Neural cell (in vitro differentiated cells): ENCODE results near the gene ENKD1. TPM values are rescaled to one million over a fixed set of nuclear protein-coding genes. Genes with fewer than 3 reads are reported as not detected.

ENCODE experiments used
- H2AFZ ChIP-seq: fragments of 200-600, 300-800 bp; sonication (generic), shearing (Covaris generic); 2 replicates; pipeline ENCODE4 v1.6.0; 2014; ENCODE audit warnings: low read depth, mild to moderate bottlenecking, antibody characterized with exemption, low read length, moderate library complexity
- H3F3A ChIP-seq: fragments of 200-600 bp; shearing (Covaris generic); 2 replicates; pipeline ENCODE4 v1.6.1; 2016; ENCODE audit warnings: mild to moderate bottlenecking, moderate library complexity, mixed read lengths, antibody characterized with exemption, low read length; ENCODE audit not compliant: insufficient read depth, poor library complexity, severe bottlenecking
- H3K27ac ChIP-seq: fragments of 200-600, 300-800 bp; sonication (generic), shearing (Covaris generic); 2 replicates; pipeline ENCODE4 v1.5.1; 2014; ENCODE audit warnings: mild to moderate bottlenecking, low read length, moderate library complexity
- H3K27me3 ChIP-seq: fragments of 300-800, 200-600 bp; sonication (generic), shearing (Covaris generic); 2 replicates; pipeline ENCODE4 v1.6.0; 2014; ENCODE audit warnings: mild to moderate bottlenecking, low read depth, low read length, moderate library complexity; ENCODE audit not compliant: insufficient read depth
- H3K36me3 ChIP-seq: fragments of 300-800, 200-600 bp; sonication (generic), shearing (Covaris generic); 2 replicates; pipeline ENCODE4 v1.5.1; 2014; ENCODE audit warnings: mild to moderate bottlenecking, antibody characterized with exemption, low read length, moderate library complexity; ENCODE audit not compliant: insufficient read depth
- H3K4me2 ChIP-seq: fragments of 300-800, 200-600 bp; sonication (generic), shearing (Covaris generic); 2 replicates; pipeline ENCODE4 v1.6.0; 2014; ENCODE audit warnings: mild to moderate bottlenecking, low read length
- H3K4me3 ChIP-seq: fragments of 300-800, 200-600 bp; sonication (generic), shearing (Covaris generic); 2 replicates; pipeline ENCODE4 v1.5.1; 2014; ENCODE audit warnings: mild to moderate bottlenecking, low read length, moderate library complexity
- H3K79me2 ChIP-seq: fragments of 200-600 bp; shearing (Covaris generic); replicated peaks from 2 replicates; pipeline ENCODE4 v1.6.0; 2014; ENCODE audit warnings: mild to moderate bottlenecking, low read length, moderate library complexity; ENCODE audit not compliant: insufficient read depth
- H3K9ac ChIP-seq: fragments of 300-800, 200-600 bp; sonication (generic), shearing (Covaris generic); 2 replicates; pipeline ENCODE4 v1.6.1; 2016; ENCODE audit warnings: mild to moderate bottlenecking, low read length, mixed read lengths
- H3K9me2 ChIP-seq: fragments of 200-600 bp; shearing (Covaris generic); 2 replicates; pipeline ENCODE4 v1.6.1; 2016; ENCODE audit warnings: mild to moderate bottlenecking, low read length, mixed read lengths; ENCODE audit not compliant: insufficient read depth
- H3K9me3 ChIP-seq: fragments of 200-600, 300-800 bp; sonication (generic), shearing (Covaris generic); 2 replicates; pipeline ENCODE4 v1.6.1; 2016; ENCODE audit warnings: mild to moderate bottlenecking, mixed run types, low read length, moderate library complexity, mixed read lengths
- H4K20me1 ChIP-seq: fragments of 200-600 bp; shearing (Covaris generic); 2 replicates; pipeline ENCODE4 v1.6.1; 2016; ENCODE audit warnings: mild to moderate bottlenecking, mixed run types; ENCODE audit not compliant: insufficient read depth
- EP300 ChIP-seq: fragments of 450-650 bp; conservative IDR thresholded peaks from 2 replicates; pipeline ENCODE4 v1.6.1; 2014; ENCODE audit warnings: antibody characterized with exemption, mild to moderate bottlenecking, moderate library complexity; ENCODE audit not compliant: poor library complexity, severe bottlenecking
- EZH2 ChIP-seq: fragments of 200-600, 300-800 bp; shearing (Covaris generic), sonication (generic); IDR thresholded peaks from 2 replicates; pipeline ENCODE4 v1.6.1; 2014; ENCODE audit warnings: antibody characterized with exemption, low read length, borderline replicate concordance, mild to moderate bottlenecking; ENCODE audit not compliant: insufficient read depth, poor library complexity, severe bottlenecking
- MXI1 ChIP-seq: fragments of 450-650 bp; conservative IDR thresholded peaks from 2 replicates; pipeline ENCODE4 v1.6.1; 2014; ENCODE audit warnings: antibody characterized with exemption, mild to moderate bottlenecking; ENCODE audit not compliant: poor library complexity, severe bottlenecking
- POLR2AphosphoS5 ChIP-seq: IDR thresholded peaks from 2 replicates; pipeline ENCODE4 v1.6.1; 2012
- RAD21 ChIP-seq: fragments of 450-650 bp; conservative IDR thresholded peaks from 2 replicates; pipeline ENCODE4 v1.6.1; 2014; ENCODE audit warnings: antibody characterized with exemption, mild to moderate bottlenecking, moderate library complexity
- SMC3 ChIP-seq: fragments of 450-650 bp; conservative IDR thresholded peaks from 2 replicates; pipeline ENCODE4 v1.6.1; 2014; ENCODE audit warnings: antibody characterized with exemption, mild to moderate bottlenecking, moderate library complexity; ENCODE audit not compliant: poor library complexity
- TAF1 ChIP-seq: IDR thresholded peaks from 2 replicates; pipeline ENCODE4 v1.6.1; 2012; ENCODE audit warnings: low read depth
- polyA plus RNA-seq: library from polyadenylated mRNA; depleted of rRNA; stranded (reverse); fragments of >200 nt; gene quantifications from 2 replicates; pipeline ENCODE4 v1.2.3, GENCODE V29; 2014
- TF ChIP-seq, protein P1 (sequence below): IDR thresholded peaks from 2 replicates; pipeline ENCODE4 v1.6.1; 2012; ENCODE audit warnings: borderline replicate concordance
- TF ChIP-seq, protein P2 (sequence below): fragments of 450-650 bp; IDR thresholded peaks from 2 replicates; pipeline ENCODE4 v1.5.1; 2014; ENCODE audit warnings: antibody characterized with exemption, mild to moderate bottlenecking, moderate library complexity; ENCODE audit not compliant: poor library complexity, severe bottlenecking

Gene ENKD1
- polyA plus RNA-seq, 1 donor from 2014 or later, result 36.6 TPM

GRCh38 chr16:67662653-67663010, 3.9 kb downstream of the ENKD1 start:
- no peaks in the 10 kb centered on the region for H4K20me1 ChIP-seq
- no peak overlapping the region for H3K4me2 ChIP-seq
- H3K9me2 ChIP-seq, result no peaks in the 10 kb centered on the region
- peaks cover 15% of the 10 kb centered on the region for H3K79me2 ChIP-seq
- no peak for TF ChIP-seq POLR2AphosphoS5
- TF ChIP-seq SMC3, result no peak
- no peak for TF ChIP-seq EZH2
- no peak for TF ChIP-seq RAD21
- no peak for TF ChIP-seq EP300
- TF ChIP-seq, protein P1, sequence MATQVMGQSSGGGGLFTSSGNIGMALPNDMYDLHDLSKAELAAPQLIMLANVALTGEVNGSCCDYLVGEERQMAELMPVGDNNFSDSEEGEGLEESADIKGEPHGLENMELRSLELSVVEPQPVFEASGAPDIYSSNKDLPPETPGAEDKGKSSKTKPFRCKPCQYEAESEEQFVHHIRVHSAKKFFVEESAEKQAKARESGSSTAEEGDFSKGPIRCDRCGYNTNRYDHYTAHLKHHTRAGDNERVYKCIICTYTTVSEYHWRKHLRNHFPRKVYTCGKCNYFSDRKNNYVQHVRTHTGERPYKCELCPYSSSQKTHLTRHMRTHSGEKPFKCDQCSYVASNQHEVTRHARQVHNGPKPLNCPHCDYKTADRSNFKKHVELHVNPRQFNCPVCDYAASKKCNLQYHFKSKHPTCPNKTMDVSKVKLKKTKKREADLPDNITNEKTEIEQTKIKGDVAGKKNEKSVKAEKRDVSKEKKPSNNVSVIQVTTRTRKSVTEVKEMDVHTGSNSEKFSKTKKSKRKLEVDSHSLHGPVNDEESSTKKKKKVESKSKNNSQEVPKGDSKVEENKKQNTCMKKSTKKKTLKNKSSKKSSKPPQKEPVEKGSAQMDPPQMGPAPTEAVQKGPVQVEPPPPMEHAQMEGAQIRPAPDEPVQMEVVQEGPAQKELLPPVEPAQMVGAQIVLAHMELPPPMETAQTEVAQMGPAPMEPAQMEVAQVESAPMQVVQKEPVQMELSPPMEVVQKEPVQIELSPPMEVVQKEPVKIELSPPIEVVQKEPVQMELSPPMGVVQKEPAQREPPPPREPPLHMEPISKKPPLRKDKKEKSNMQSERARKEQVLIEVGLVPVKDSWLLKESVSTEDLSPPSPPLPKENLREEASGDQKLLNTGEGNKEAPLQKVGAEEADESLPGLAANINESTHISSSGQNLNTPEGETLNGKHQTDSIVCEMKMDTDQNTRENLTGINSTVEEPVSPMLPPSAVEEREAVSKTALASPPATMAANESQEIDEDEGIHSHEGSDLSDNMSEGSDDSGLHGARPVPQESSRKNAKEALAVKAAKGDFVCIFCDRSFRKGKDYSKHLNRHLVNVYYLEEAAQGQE, result no peak
- no peak for TF ChIP-seq TAF1
- TF ChIP-seq, protein P2, sequence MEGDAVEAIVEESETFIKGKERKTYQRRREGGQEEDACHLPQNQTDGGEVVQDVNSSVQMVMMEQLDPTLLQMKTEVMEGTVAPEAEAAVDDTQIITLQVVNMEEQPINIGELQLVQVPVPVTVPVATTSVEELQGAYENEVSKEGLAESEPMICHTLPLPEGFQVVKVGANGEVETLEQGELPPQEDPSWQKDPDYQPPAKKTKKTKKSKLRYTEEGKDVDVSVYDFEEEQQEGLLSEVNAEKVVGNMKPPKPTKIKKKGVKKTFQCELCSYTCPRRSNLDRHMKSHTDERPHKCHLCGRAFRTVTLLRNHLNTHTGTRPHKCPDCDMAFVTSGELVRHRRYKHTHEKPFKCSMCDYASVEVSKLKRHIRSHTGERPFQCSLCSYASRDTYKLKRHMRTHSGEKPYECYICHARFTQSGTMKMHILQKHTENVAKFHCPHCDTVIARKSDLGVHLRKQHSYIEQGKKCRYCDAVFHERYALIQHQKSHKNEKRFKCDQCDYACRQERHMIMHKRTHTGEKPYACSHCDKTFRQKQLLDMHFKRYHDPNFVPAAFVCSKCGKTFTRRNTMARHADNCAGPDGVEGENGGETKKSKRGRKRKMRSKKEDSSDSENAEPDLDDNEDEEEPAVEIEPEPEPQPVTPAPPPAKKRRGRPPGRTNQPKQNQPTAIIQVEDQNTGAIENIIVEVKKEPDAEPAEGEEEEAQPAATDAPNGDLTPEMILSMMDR, result no peak
- TF ChIP-seq MXI1, result no peak
- no peaks in the 10 kb centered on the region for H3K9me3 ChIP-seq
- no peaks in the 10 kb centered on the region for H3K27me3 ChIP-seq
- H3K9ac ChIP-seq, result no peak overlapping the region
- no peak overlapping the region for H3K4me3 ChIP-seq
- H3K36me3 ChIP-seq, result no peaks in the 10 kb centered on the region
- no peak overlapping the region for H3K27ac ChIP-seq
- H3F3A ChIP-seq, result no peaks in the 10 kb centered on the region
- no peak overlapping the region for H2AFZ ChIP-seq

- peaks cover 15% of the 10 kb centered on the region for H3K79me2 ChIP-seq
- no peaks in the 10 kb centered on the region for H4K20me1 ChIP-seq
- H3K27ac ChIP-seq, result peak overlapping the region; percentile 97
- TF ChIP-seq SMC3, result no peak
- no peak for TF ChIP-seq MXI1
- TF ChIP-seq, protein P2, result no peak
- TF ChIP-seq, protein P1, result no peak
- TF ChIP-seq POLR2AphosphoS5, result no peak
- no peak for TF ChIP-seq EZH2
- no peaks in the 10 kb centered on the region for H3K9me3 ChIP-seq
- no peaks in the 10 kb centered on the region for H3K27me3 ChIP-seq
- no peaks in the 10 kb centered on the region for H3K36me3 ChIP-seq
- H2AFZ ChIP-seq, result no peak overlapping the region
- peak overlapping the region; percentile 80 for H3K4me2 ChIP-seq
- H3K9ac ChIP-seq, result peak overlapping the region; percentile 96
- H3F3A ChIP-seq, result no peaks in the 10 kb centered on the region
- peak overlapping the region; percentile 100 for H3K4me3 ChIP-seq
- no peaks in the 10 kb centered on the region for H3K9me2 ChIP-seq
Measured at GRCh38 chr16:67661886-67662652, 4.5 kb downstream of the ENKD1 start.
